Measurements from ENCODE around the gene HIC1.

The HIC1 gene

DNA sequence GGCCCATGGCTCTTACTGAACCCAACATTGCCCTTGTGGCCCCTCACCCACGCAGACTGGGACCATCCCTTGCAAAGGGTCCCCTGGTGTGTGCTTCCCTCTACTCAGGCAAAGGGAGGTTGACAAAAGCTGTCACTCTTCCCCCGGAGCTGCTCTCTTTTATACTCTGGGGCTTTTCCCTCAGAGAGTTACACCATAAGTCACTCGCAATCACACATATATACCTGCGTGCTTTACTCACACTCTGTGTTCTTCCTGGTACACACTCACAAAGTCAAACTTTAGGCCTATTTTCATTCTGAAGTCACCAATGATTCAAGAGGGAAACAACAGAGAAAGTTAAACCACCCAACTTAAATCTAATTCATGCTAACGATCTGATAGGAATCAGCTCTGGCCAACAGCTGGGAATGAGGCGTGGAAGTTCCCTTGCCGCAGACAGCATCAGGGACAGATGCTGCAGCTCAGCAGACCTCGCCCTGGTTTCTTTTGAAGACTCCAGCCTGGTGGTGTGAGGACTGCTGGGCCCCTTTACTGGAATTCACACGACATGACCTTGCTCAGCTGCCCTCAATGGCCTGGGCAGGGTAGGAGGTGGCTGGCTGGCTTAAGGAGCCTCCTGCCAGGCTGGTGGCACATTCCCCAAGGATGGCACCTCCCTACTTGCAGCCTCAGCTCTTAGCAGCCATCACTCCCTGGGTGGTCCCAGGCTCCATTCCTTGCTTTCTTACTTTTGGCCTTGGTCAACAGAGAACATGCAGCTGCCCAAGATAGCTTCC, 27.3 kb downstream of the HIC1 start:
- no peak for DNase-seq

- peak; percentile 39 for DNase-seq
Measured at GRCh38 chr17:2083613-2084035, 28.7 kb downstream of the HIC1 start.

GRCh38 chr17:2084036-2084765, 29.3 kb downstream of the HIC1 start:
- DNase-seq, result no peak

- no peak for DNase-seq
Measured at GRCh38 chr17:2084766-2085647, 30.1 kb downstream of the HIC1 start.

DNA sequence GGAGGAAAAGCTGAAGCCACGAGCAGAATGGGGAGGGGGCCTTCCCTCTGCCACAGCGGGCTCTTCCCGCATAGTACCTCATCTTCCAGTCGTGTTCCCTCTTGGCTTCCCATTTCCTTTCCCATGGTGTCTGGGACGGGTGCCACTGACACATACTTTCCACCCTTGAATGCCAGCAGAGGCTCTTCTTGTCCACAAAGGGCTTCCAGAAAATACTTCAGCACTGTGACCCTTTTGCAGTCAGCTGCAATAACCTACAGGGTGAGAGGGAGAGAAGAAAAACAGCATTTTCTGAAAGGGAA, 30.7 kb downstream of the HIC1 start:
- DNase-seq, result no peak

GRCh38 chr17:2086306-2086705, 31.4 kb downstream of the HIC1 start:
- DNase-seq, result no peak

GRCh38 chr17:2087597-2088211, 32.8 kb downstream of the HIC1 start:
- peak; percentile 60 for DNase-seq

GRCh38 chr17:2089021-2089422, 34.1 kb downstream of the HIC1 start:
- DNase-seq, result no peak

DNA sequence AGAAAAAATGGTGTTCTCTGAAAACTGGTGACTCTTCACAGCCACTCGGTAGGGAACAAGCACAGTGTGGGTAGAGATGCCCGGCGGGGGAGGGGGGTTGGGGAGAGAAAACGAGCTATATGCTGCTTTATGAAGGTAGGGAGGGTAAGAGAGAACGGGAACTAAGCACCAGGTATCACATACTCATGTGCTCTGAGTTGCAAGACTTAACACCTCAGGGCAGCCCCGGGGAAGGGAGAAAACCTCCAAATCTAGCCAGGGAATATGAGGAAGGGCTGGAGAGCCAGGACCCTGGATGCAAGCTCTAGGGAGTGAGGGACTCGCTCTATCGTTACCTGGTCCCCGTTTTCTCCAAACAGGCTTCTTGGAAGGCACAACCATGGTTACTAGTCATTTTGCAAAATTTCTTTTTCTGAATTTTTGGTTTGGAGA, 35.3 kb downstream of the HIC1 start:
- no peak for DNase-seq

GRCh38 chr17:2090804-2091534, 36.1 kb downstream of the HIC1 start:
- DNase-seq, result no peak

DNA sequence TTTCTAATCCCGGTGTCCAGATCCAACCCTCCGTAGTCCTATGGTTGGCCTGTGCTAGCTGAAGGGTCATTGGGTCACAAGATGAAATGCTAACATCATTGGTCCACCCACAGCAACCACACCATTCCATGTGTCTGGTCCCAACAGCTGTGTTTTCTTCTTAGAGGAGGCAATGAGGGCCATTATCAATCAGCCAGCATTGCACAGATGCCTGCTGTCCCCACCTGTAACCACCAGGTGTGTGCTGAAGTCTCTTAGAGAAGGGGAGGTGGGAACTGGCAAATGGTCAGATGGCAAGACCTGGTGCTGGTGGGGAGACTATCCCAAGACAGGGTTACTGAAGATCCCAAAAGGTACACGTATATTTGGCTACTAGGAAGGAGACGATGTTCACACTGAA, 37.4 kb downstream of the HIC1 start:
- DNase-seq, result no peak

DNA sequence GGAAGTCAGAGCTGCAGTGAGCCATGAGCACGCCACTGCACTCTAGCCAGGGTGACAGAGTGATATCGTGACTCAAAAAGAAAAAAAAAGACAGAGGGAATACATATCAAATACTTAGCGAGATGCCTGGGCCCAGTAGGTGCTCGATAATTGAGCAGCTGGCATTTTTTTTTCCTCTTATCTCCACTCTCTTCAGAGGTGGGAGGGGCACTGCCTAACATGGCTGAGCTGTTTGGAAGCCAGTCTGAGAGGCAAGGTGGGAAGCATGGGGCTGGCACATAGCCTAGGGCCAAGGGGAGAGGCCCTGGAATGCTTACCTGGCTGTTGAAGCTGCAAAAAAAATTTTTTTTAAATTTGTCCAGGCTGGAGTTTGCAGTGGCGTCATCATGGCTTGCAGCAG, 38.4 kb downstream of the HIC1 start:
- no peak for DNase-seq

- DNase-seq, result no peak
Measured at GRCh38 chr17:2094891-2095535, 40.1 kb downstream of the HIC1 start.

- no peak for DNase-seq
Measured at GRCh38 chr17:2095536-2095910, 40.6 kb downstream of the HIC1 start.

GRCh38 chr17:2101448-2102257, 46.8 kb downstream of the HIC1 start:
- DNase-seq, result peak; percentile 47

GRCh38 chr17:2102931-2103809, 48.3 kb downstream of the HIC1 start:
- no peak for DNase-seq

- DNase-seq, result no peak
Measured at GRCh38 chr17:2105663-2106062, 50.8 kb downstream of the HIC1 start.

- no peak for DNase-seq
Measured at GRCh38 chr17:2106308-2106955, 51.5 kb downstream of the HIC1 start.

GRCh38 chr17:2107050-2107449, 52.1 kb downstream of the HIC1 start:
- DNase-seq, result no peak
